Adrenal gland (tissue), 12 donors: ENCODE measurements around the gene STOM. TPM values are rescaled to one million over a fixed set of nuclear protein-coding genes. Genes with fewer than 3 reads are reported as not detected.

Experiments
- DNase-seq, 7 donors: peaks; one replicate each; pipeline ENCODE4 v3.0.0-alpha.2; 2019 to 2020
- H3K27ac ChIP-seq, 5 donors: fragments of 200-600 bp; sonication (generic) in 4 of 5; 1 replicate in 3 of 5; 2 replicates in 2 of 5; pipeline versions ENCODE4 v1.5.1 to v1.8.0; 2016 to 2020; ENCODE audit warnings: mild to moderate bottlenecking in 1 of 5
- H3K27me3 ChIP-seq: fragments of 200-600 bp; 2 replicates; pipeline ENCODE4 v1.8.0; 2021
- H3K36me3 ChIP-seq, 2 donors: fragments of 200-600 bp; replicated peaks in 1 of 2; 1 replicate in 1 of 2; 2 replicates in 1 of 2; pipeline versions ENCODE4 v1.5.1 to v1.8.0; 2018 to 2022
- H3K4me1 ChIP-seq, 2 donors: fragments of 200-600 bp; replicated peaks in 1 of 2; 1 replicate in 1 of 2; 2 replicates in 1 of 2; pipeline versions ENCODE4 v1.5.1 to v1.8.0; 2018 to 2021
- H3K4me3 ChIP-seq, 4 donors: fragments of 200-600 bp; sonication (generic) in 3 of 4; one replicate each; pipeline ENCODE4 v1.5.1; 2016 to 2018
- H3K9me3 ChIP-seq, 3 donors: fragments of 200-600 bp; sonication (generic) in 1 of 3; replicated peaks in 1 of 3; 1 replicate in 2 of 3; 2 replicates in 1 of 3; pipeline versions ENCODE4 v1.5.1 to v1.8.0; 2016 to 2021
- CTCF ChIP-seq, 6 experiments: fragments of 450-650 bp in 4 of 6; fragments of 200-600 bp in 2 of 6; sonication (generic) in 1 of 6; IDR thresholded peaks; 1 replicate in 5 of 6; 2 replicates in 1 of 6; pipeline versions ENCODE4 v1.5.1 to v1.8.0; 2016 to 2021; ENCODE audit warnings: antibody characterized with exemption in 6 of 6, mild to moderate bottlenecking in 2 of 6, moderate library complexity in 1 of 6
- POLR2A ChIP-seq, 2 donors: fragments of 450-650 bp; IDR thresholded peaks; one replicate each; pipeline ENCODE4 v1.6.1; 2017; ENCODE audit warnings: antibody characterized with exemption in 2 of 2, mild to moderate bottlenecking in 2 of 2, moderate library complexity in 1 of 2
- WGBS, 4 donors: extraction: QIAGEN DNeasy Blood & Tissue Kit in 2 of 4; methylation state at CpG; one replicate each; pipeline versions ENCODE4 v1.1.5 to v1.1.7; 2013 to 2017; 5-methylcytosine and 5-hydroxymethylcytosine counted together
- intact Hi-C, 2 donors: fragments of 100-400 bp; cut with DNase I; formaldehyde crosslinking; loops; one replicate each; pipeline versions ENCODE4 v1.14.1 to v1.15.0; 2022 to 2023
- polyA plus RNA-seq, 3 donors: library from polyadenylated mRNA; stranded (reverse); fragments of 200-250 nt in 2 of 3; fragments of 350-450 nt in 1 of 3; fragmentation: Illumina TruSeq in 1 of 3; extraction: RNeasy Lipid Tissue Mini Kit (QIAGEN cat#74804) in 1 of 3; gene quantifications; one replicate each; pipeline ENCODE4 v1.2.3, GENCODE V29; 2013 to 2014
- total RNA-seq, 9 donors: library from RNA; depleted of rRNA in 4 of 9; stranded (reverse); fragments of >200 nt in 4 of 9; fragments of 120-200 nt in 1 of 9; fragmentation: NEBNext Ultra II Directional in 1 of 9; extraction: Animal tissue kit (Norgen Biotek cat#: 25700) in 1 of 9; gene quantifications; one replicate each; pipeline versions ENCODE4 v1.1.0 to v1.2.4, GENCODE V29; 2013 to 2023
- donor health status: healthy with polysubstance abuse.
- donor health status: Bipolar disorder and iron deficiency.
- donor health status: DM: yes; HTN: yes; CAD: no.
- donor health status: DM: no; HTN: no; CAD: no.
- donor health status: DM: no; HTN: no; CAD: no.
- donor health status: DM: yes; HTN: yes; CAD: no.

Gene STOM
- total and polyA plus RNA-seq, 12 donors = 104 to 427 (median 211) TPM

GRCh38 chr9:121321016-121321503, 49.0 kb downstream of the STOM start:
- DNase-seq = peak in 1 of 7 donors; percentile 51
- WGBS, 4 donors = 80 to 100% (median 86%) methylated on average over 1 to 10 of the region's 10 CpGs
- no peak overlapping the region for H3K4me3 ChIP-seq
- peaks cover 0 to 74% of the 10 kb centered on the region in 2 donors for H3K36me3 ChIP-seq
- no peaks in the 10 kb centered on the region for H3K9me3 ChIP-seq
- H3K4me1 ChIP-seq = peaks cover 0 to 7% of the 10 kb centered on the region in 2 donors
- no peak for TF ChIP-seq POLR2A (IDR thresholded peaks at IDR 0.05)
- TF ChIP-seq CTCF (IDR thresholded peaks at IDR 0.05) = no peak
- intact Hi-C loops = loop anchor here in 1 of 2 donors (5.0 kb wide), 1 partner anchor 51 kb away; the partner anchor contains the start of gene STOM
- H3K27me3 ChIP-seq = no peaks in the 10 kb centered on the region
- H3K27ac ChIP-seq = peak overlapping the region in 2 of 5 donors; percentile 14 to 59

GRCh38 chr9:121319383-121319780, 50.7 kb downstream of the STOM start:
- peak overlapping the region in 2 of 5 donors; percentile 5 to 62 for H3K27ac ChIP-seq
- WGBS, 4 donors = 89 to 93% (median 91%) methylated on average over 5 of the region's 5 CpGs
- peaks cover 0 to 7% of the 10 kb centered on the region in 2 donors for H3K4me1 ChIP-seq
- H3K9me3 ChIP-seq = no peaks in the 10 kb centered on the region
- TF ChIP-seq CTCF (IDR thresholded peaks at IDR 0.05) (no peak), POLR2A (IDR thresholded peaks at IDR 0.05) (no peak)
- H3K4me3 ChIP-seq = no peak overlapping the region
- H3K36me3 ChIP-seq = peaks cover 0 to 73% of the 10 kb centered on the region in 2 donors
- peak in 3 of 7 donors; percentile 14 to 52 (median 14) for DNase-seq
- intact Hi-C loops = loop anchor here (2.0 to 10.0 kb wide), 4 partner anchors 63 to 107 kb away; no protein-coding TSS in a partner anchor
- no peaks in the 10 kb centered on the region for H3K27me3 ChIP-seq

- TF ChIP-seq CTCF (IDR thresholded peaks at IDR 0.05) (no peak), POLR2A (IDR thresholded peaks at IDR 0.05) (no peak)
- intact Hi-C loops = loop anchor here (2.0 to 10.0 kb wide), 4 partner anchors 63 to 107 kb away; no protein-coding TSS in a partner anchor
Measured at GRCh38 chr9:121318631-121319382, 51.2 kb downstream of the STOM start.

More at GRCh38 chr9:121318631-121319382, 51.2 kb downstream of the STOM start:
- 88 to 95% (median 92%) methylated on average over 12 to 19 of the region's 19 CpGs for WGBS, 4 donors
- Histone ChIP-seq H3K36me3 (peaks cover 0 to 73% of the 10 kb centered on the region in 2 donors), H3K27ac (peak overlapping the region in 1 of 5 donors; percentile 59), H3K4me1 (peaks cover 0 to 7% of the 10 kb centered on the region in 2 donors), H3K27me3 (no peaks in the 10 kb centered on the region), H3K4me3 (no peak overlapping the region), H3K9me3 (no peaks in the 10 kb centered on the region)
- DNase-seq = peak in 3 of 7 donors; percentile 15 to 49 (median 16)
